Mammary epithelial cell (primary cell): ENCODE data around the gene PHLDB3.

Experiments used
- EZH2 ChIP-seq: IDR thresholded peaks from 2 replicates; pipeline ENCODE4 v1.6.1; 2012; ENCODE audit warnings: low read length, inconsistent platforms, borderline replicate concordance
- TF ChIP-seq, protein P1 (sequence below), 2 donors: IDR thresholded peaks in 1 of 2; conservative IDR thresholded peaks in 1 of 2; 2 replicates each; pipeline ENCODE4 v1.5.1; 2011 to 2012; ENCODE audit warnings: inconsistent platforms in 2 of 2, low read length in 2 of 2, mild to moderate bottlenecking in 2 of 2, control low read depth in 1 of 2, low read depth in 1 of 2; ENCODE audit not compliant: insufficient read depth in 1 of 2; ENCODE audit errors: extremely low read depth in 1 of 2

DNA sequence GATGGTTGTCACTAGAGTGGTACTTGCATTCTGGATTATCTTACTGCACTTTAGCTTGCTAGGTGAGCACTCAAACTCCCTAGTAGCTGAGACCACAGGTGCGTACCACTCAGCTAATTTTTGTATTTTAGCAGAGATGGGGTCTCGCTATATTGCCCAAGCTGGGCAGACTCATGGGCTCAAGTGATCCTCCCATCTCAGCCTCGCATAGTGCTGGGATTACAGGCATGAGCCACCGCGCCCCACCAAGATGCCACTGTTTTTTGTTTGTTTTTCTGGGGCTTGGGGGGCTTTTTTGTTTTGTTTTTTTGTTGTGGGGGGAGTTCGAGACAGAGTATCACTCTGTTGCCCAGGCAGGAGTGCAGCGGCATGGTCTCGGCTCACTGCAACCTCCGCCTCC lies 56.9 kb downstream of the PHLDB3 start:
- TF ChIP-seq, protein P1, sequence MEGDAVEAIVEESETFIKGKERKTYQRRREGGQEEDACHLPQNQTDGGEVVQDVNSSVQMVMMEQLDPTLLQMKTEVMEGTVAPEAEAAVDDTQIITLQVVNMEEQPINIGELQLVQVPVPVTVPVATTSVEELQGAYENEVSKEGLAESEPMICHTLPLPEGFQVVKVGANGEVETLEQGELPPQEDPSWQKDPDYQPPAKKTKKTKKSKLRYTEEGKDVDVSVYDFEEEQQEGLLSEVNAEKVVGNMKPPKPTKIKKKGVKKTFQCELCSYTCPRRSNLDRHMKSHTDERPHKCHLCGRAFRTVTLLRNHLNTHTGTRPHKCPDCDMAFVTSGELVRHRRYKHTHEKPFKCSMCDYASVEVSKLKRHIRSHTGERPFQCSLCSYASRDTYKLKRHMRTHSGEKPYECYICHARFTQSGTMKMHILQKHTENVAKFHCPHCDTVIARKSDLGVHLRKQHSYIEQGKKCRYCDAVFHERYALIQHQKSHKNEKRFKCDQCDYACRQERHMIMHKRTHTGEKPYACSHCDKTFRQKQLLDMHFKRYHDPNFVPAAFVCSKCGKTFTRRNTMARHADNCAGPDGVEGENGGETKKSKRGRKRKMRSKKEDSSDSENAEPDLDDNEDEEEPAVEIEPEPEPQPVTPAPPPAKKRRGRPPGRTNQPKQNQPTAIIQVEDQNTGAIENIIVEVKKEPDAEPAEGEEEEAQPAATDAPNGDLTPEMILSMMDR (conservative IDR thresholded peaks at IDR 0.05 in 1 of 2, IDR thresholded peaks at IDR 0.05 in 1 of 2; ENCODE audit: extremely low read depth in 1 of 2, insufficient read depth in 1 of 2, low read depth in 1 of 2, low read length in 2 of 2): no peak
- no peak for TF ChIP-seq EZH2
